ENCODE results near the gene STUM.

Gene STUM

DNA sequence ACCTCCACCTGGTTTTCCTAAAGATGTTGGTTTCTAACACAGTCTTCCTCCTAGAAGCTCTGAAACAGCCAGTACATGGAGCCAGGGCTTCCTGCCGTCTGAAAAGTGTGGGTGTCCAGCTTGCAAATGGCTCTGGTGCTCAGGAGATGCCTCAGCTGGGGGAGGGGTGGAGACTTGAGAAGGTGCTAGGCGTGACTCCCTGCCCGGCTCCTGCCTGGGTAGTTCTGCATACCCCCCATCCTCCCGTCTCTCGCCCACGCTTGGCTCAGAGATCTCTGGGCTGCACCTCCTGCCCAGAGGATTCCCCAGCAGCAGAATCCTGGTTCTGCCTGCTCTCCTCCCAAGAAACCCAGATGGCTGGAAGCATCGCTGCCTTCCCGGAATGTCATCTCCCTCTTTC is 16.9 kb downstream of the STUM start:
- no peak for DNase-seq

DNA sequence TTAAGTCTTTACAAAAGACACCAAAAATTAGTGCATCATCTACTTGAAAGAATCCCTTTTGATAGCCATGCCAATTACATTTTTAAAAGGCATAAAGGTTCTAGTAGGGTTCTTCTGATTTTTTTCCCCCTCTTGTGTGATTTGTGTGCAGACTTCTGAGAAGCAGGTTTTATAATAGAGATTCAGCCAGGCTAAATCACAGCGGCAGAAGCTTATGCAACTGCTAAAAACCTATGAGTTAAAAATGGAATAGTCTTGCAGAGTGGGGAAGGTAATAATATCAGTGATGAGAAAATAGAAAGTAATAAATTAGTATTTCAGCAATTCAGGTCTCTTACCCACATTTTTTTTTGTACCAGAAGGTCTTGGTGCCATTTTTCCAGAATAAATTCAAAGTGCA is 17.7 kb downstream of the STUM start:
- no peak for DNase-seq

DNA sequence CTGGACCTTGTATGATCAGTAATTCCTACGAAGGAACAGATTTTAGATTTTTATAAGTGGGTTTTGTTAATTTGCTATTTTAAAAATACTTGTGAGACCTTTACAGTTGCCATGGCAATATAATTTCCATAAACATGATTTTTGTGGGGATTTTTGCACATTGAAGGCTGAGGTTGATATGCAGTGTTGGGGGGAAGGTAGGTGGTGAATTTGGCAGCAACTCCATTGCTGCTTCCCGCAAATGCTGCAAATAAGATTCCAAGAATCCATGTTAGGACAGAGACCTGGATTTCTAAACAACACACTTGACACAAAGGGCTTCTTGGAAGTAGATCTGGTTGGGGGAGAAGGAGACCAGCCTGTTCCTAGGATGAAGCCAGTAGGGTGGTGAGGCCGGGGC is 18.2 kb downstream of the STUM start:
- DNase-seq, result no peak

DNA sequence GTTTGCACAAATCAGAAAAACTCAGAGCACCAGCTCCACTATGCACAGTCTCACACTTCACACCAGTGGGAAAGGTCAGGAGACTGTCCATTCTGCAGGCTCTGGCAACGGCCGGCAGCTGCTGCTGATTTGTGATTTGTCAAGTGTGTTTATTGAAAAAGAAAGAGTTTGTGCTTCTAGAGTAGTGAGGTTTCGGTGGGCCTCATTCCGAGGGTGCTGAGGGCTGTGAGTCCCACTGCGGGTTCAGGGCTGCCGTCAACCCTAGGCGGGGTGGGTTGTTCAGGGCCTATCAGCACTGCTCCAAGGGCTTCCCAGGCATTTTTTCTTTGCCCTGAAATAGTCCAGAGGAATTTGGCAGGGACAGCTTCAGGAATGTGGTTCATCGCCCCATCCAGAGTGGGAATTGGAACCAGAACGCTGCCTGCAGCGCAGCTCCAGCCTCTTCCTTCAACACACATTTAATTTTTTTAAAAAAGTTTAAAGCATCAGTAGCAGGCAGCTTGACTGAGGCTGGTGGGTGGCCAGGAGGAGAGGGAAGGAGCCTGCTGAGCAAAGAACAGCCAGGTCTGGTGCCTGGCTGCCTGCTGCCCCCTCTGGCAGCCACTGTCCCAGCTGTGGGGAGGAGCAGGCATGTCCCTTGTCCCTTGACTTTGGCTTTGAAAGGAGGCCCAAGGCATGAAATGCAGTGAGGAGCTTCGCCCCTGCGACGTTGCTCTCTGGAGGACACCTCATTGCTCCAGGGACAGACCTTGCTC is 19.7 kb downstream of the STUM start:
- no peak for DNase-seq

DNA sequence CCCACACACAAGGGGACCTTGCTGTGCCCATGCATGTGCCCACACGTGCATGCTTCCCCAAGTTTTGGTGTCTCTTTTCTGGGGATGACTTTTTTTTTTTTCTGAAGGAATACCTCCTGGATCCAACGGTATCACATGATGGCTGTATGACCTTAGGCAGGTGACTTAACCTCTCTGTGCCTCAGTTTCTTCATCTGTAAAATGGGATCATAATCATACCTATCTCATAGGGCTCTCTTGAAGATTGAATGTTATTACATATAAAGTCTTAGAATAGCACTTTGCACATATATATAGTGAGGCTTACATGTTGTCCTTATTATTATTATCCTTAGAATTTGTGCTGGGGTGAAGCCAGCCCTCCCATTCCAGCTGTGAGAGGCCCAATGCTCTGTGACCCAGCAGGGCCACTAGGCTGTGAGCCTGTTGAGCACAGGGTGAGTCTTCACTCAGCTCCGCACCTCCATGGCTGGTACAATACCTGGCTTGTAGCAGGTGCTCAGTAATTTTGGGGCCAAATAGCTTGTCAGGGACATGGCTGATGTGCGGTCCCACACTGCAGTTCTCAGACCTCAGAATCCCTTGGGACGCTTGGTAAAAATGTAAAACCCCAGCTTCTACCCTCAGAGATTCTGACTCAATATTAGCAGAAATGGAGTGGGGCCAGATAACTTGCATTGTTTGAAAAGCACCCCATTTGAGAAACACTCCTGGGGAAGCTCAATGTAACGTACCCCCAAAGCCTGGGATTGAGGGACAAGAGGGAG is 20.6 kb downstream of the STUM start:
- no peak for DNase-seq

DNA sequence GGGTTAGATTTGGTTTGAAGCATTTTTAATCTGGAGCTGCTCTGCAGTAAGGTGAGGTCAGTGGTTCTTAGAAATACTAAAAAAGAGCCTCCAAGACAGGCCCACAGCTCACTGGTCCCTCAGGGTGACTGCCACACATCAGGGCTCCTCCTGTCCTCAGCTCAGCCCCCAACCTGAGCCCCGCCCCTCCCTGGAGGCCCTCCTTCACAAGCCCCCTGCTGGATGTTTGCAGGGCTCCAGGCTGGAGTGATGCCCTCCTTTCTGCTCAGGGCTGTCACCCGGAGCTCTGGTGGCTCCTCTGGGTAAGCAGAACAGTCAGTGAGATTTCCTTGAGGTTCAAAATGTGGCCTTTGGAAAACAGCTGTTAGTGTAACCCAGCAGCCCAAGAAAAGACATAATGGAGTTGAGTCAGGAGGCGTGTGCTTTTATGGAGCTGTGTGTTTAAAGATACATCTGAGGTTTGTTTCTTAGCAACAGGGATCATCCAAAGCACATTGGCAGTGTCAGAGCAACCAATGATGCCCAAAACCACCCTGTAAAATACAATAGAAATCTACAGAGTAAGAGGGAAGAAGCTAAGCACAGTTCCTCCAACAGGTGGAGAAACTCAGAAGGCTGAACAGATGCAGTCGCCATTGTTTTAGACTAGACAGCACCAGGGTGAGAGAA is 21.4 kb downstream of the STUM start:
- peak; percentile 10 for DNase-seq

DNA sequence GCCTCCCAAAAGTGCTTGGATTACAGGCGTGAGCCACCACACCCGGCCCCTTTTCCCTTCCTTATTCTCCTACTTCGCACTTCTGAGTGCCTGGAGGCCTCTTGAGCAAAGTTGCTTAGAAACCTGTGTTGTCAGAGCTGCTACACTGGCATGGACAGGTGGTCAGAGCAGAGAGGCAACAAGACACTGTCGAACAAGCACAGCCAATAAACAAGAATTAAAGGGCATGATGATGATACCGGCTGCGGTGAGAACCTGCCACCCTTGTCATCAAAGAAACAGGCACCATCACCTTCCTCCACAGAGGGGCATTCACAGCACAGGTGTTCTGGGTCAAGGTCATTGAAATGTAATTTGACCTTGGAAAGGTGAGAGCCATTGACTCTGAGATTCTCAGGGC is 23.3 kb downstream of the STUM start:
- DNase-seq, result no peak

DNA sequence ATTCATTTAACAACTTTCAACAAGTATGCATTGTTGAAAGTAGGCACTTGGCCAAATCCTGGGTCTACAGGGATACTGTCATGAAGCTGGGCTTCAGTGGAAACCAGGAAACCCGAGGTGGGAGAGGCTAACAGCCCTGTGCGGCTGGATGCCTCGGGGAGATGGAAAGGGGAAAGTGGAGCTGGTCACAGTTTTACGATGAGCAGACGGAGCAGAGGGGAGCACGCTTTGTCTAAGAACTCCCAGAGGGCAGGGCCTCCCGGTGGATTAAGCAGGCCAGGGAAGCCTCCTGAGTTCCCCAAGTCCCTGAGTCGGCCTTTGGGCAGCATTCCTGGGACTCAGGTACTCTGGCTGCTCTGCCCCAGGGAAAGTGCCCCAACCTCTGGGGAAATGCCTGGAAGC is 23.8 kb downstream of the STUM start:
- DNase-seq, result no peak

DNA sequence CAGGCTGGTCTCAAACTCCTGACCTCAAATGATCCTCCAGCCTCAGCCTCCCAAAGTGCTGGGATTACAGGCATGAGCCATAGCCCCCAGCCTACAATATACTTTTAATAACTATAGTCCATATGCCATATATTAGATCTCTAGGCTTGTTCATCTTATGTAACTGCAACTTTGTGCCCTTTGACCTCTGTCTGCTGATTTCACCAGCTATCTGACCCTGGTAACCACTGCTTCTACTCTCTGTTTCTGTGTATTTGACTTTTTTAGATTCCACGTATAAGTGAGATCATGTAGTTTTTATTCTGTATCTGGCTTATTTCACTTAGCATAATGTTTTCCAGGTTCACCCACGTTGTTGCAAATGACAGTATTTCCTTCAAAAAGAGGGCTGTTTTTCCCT is 25.5 kb downstream of the STUM start:
- no peak for DNase-seq

DNA sequence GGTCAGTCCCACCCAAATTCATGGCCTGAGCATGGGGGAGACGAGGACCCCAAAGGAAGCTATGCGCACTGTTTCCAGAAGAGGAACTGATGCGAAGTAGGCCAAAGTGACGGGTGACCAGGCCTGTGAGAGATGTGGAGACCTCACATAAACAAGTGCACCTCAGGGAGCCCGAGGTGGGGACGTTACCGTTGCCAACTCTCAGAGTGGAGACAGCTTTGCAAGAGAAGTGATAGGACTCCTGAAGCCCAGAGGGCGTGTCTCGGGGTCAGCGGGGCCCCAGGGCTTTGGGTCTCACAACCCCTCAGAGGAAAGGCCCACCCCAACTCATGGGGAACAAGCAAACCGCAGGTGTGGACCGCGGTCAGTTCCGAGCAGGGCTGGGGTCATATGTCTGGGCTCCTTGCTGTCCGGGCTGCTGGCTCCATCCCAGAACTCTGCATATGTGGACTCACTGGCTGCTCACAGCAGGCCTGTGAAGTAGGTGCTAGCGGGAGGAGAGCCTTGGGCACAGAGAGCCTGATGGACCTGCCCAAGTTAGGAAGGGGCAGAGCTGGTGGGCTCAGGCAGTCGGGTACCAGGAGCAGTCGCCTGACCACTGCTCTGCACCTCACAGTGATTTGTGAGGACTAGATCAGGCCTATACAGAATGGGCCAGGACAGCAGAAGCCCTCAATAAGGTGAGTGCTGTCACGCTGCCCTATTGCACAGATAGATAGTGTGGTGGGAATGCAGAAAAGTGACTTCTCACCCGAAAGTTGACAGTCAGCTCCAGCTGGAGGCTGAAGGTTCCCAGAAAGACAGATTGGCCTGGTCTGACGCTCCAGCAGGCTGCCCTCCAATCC is 26.2 kb downstream of the STUM start:
- DNase-seq, result no peak

DNA sequence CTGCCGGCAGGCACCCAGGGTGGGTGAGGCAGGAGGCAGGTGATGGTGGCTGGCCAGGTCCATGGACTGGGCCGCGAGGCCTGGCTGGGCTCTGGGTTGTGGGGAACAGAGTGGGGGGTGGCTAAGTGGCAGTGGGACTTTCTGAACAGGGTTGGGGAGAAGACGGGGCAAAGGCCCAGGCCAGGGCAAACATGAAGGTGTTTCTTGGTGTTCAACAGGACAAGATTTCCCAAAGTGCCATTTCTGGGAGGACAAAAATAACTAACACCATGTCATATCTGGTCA is 26.8 kb downstream of the STUM start:
- no peak for DNase-seq

DNA sequence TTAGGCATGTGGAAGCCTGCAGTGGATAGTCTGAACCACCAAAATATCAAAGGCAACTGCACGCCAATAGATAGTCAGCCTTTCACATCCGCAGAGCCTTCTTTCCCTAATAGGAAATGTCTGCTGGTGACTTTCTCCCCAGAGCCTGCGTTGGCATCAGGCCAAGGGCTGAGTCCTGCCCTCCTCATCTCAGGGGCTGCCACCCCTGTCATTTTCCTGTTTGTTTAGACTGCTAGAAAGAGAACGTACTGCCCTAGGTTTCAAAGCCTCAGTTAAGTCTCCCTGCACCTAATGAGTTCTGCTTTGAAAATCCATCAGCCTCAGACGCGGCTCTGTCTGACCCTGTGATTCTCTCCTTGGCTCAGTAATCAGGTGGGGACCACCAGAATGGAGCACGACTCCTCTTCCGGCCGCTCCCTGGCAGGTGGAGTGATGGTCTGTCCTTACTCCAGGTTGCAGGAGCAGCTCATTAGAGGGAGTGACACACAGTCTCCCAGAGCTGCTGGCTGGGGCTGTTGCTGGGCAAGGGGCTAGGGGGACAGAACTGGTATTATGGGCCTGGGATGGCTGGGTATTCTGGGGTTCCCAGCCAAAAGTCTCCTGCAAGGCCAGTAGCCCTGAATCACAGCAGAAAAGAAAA is 27.3 kb downstream of the STUM start:
- DNase-seq, result no peak

DNA sequence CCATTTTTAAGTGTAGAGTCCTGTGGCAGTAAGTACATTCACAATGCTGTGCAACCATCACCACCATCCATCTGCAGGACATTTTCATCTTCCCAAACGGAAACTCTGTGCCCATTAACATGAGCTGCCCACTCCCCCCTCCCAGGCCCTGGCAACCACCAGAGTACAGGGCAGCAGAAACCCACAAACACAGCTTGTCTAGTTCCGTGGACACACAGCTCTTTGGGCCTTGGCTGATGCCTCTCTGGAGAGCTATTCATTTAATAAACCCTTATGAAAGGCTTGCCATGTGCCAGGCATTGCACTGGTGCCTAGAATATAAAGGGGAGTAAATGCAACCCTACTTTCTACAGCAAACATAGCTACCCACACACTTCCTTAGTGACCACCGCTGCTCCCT is 28.0 kb downstream of the STUM start:
- no peak for DNase-seq

DNA sequence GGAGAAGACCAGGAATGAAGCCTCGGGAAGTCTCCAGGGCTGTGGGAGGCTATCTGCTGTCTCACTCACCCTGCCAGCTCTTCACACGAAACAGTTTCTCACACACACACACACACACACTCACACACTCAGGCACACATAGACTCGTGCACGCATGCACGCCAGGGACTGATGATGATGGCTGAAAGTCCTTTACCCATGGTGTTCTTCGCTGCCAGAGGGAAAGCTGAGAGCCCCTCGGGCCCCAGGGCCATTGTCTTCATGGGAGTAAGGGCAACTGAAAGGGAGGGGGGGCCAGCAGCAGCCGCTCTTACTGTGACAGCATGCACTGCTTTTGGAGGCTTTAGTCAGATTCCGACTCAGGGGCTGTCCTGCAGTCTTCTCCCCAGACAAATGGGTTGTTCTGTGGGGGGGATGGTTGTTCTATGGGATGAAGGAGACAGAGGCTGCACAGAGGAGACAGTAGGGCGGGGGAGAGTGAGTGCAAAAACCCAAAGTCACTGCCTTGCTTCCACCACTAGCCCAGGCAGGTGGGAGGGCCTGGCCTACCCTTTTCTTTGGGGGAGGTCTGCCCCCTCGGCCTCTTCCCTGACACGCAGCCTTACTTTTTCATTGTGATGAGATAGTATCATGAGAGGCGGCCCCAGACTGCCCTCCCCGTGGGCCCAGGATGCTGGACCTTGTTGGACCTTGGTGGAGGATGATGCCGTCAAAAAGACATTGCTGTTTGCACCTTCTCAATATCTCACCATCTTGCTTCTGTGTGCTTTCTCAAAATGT is 29.0 kb downstream of the STUM start:
- no peak for DNase-seq

DNA sequence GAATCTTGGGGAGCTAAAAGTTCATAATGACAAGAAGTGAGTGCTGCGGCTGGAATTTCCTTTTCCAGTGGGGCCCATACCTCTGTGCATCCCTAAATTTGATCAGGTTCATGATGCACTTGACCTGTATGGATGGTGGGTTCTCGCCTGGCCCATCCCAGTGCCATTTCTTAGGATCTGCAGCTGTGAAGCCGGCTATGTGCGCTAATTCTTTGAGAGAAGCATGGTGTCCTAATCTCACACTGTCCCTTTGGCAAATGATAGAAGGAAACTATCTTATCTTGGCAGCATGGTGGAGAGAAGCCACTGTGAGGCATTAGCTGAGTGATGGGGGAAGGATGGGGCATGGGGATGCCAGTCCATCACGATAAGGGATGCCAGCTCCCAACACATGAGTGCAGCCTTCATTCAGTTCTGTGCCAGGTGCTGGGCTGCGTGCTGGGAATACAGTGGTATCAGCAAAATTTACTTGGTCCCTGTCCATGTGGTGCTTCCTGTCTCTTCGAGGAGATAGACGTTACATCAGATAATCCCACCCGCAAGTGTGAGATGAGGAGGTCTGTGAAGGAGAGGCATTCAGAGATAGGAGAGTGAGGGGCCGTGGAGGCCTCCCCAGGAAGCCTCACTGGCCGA is 30.5 kb downstream of the STUM start:
- DNase-seq, result no peak

DNA sequence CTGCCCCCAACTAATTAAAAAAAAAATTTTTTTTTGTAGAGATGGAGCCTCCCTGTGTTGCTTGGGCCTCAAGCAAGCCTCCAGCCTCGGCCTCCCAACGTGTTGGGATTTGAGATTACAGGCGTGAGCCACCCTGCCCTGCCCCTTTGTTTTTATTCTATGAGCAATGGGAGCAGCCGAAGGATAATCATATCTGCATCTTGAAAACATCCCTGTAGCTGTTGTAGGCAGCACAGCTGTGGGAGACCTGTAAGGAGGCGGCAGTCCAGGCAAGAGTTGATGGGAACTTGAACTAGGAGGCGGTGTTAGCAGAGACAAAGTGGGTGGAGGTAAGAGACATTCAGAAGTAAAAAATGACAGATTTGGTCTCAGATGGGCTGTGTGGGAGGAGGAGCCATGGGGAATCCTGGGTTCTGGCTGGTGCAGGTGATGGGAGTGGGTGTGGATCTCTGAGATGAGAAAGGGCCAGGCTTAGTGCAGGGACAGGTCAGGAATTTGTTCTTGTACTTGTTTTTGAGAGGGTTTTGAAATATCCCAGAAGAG is 31.3 kb downstream of the STUM start:
- DNase-seq, result no peak

DNA sequence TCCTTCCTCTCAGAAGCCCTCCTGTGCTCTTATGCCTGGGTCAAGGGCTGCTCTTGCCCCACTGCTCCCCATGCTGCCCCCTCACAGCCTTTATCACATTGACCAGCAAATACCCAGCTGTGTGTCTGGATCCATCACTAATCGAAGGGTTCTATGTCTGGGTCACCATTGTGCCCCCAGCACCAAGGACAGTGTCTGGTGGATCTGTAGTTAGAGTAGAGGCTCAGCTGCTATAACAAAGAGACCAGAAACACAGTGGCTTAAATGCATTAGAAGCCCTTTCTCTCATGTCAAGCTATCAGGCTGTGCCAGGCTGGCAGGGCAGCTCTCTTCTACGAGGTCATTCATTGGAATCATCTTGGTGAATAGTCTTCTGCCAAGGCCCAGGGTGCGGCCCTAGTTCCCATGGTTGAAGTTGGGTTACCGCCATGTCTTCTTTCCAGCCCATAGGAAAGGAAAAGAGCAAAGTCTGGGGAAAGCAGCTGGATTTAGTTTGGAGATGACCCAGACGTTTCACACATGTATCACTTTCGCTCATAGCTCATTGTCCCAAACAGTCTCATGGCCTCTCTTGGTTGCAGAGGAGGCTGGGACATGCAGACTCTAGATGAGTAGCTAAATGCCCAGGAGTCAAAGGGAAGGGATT is 32.2 kb downstream of the STUM start:
- DNase-seq, result no peak

DNA sequence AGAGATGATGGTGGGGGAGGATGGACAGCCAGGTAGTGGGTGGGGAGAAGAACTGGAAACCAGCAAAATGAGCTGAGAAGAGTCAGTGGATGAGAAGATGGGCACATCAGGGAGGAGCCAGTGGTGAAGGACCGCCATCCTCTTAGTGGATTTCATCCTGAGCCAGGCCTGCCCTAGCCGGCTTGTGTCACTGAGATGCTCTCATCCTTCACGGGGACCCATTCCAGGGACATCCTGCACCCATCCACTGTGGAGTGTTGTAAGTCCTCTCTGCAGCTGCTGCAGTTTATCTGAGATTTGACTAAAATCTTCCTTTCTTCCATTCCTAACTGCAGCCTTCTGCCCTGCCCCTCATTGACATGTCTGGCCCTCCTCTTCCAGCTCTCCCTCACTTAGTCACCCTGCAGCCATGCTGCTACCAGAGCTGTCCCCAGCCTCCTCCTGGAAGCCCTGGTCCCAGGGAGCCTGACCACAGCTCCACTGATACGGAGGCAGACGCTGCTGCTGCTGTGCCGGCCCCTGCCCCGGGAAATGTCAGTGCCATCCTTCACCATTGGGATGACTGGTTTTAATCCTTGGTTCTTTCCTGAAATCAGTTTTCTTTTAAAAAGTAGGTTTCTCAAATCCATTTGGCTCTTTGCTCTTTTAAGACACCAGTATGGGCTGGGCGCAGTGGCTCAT is 33.2 kb downstream of the STUM start:
- no peak for DNase-seq

DNA sequence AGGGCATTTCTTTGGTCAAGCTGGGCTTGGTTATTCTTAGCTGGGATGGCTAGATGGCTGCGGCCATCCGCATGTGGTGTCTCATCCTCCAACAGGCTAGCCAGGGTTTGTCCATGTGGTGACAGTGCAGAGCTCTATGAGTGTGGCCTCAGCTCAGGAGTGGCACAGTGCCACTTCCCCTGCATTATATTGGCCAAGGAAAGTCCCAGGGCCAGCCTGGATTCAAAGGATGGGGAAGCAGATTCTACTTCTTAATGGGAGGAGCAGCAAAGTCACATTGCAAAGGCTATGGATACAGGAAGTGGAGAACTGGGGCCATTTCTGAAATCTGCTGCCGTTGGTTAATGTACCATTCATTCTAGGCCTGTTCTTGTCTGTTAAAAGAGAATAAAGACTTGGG is 34.4 kb downstream of the STUM start:
- DNase-seq, result no peak

DNA sequence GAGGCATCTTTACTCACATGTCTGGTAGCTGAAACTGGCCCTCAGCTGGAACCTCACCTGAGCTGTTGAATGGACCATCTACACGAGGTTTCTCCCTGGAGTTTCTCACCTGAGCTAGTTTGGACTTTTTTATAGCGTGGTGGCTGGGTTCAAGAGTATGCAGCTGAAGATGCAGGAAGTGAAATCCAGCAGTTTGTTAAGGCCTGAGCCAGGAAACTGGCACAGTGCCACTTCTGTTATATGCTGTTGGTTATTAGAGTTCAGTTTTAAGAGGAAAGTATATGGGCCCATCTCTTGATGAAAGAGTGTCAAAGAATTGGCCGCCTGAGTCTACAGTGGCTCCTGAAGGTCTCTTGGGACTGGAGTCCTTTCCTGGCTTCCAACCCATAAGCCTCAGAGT is 35.6 kb downstream of the STUM start:
- DNase-seq, result no peak

Measured in CD4-positive, alpha-beta T cell treated with Interleukin-12 subunit alpha and Interleukin-12 subunit beta, for 1 hour (primary cell).